HepG2 (cell line): ENCODE results near the gene SH3BP5. TPM values are rescaled to one million over a fixed set of nuclear protein-coding genes. Genes with fewer than 3 reads are reported as not detected.

ENCODE experiments used
- CBX2 ChIP-seq, 2 experiments: fragments of 200-600 bp in 1 of 2; sonication (generic); formaldehyde crosslinking in 1 of 2; IDR thresholded peaks; 2 replicates each; pipeline versions ENCODE4 v1.7.0 to v1.8.1; 2018 to 2022; ENCODE audit warnings: low read depth in 2 of 2, low read length in 1 of 2, mild to moderate bottlenecking in 1 of 2, missing genetic modification reagents in 1 of 2
- DR1 ChIP-seq: sonication (generic); formaldehyde crosslinking; IDR thresholded peaks from 2 replicates; pipeline ENCODE4 v1.8.0; 2021; ENCODE audit warnings: mild to moderate bottlenecking, missing genetic modification reagents, inconsistent platforms
- IRF1 ChIP-seq: sonication (generic); formaldehyde crosslinking; IDR thresholded peaks from 2 replicates; pipeline ENCODE4 v1.4.0; 2020; ENCODE audit warnings: low read depth, mild to moderate bottlenecking, missing genetic modification reagents
- MXD3 ChIP-seq: IDR thresholded peaks from 2 replicates; pipeline ENCODE4 v1.6.1; 2016; ENCODE audit warnings: mild to moderate bottlenecking, missing biosample characterization, missing genetic modification reagents
- MXI1 ChIP-seq: IDR thresholded peaks from 3 replicates; pipeline ENCODE4 v1.6.1; 2012; ENCODE audit warnings: low read depth, low read length, inconsistent platforms, borderline replicate concordance
- NCOA1 ChIP-seq: sonication (generic); formaldehyde crosslinking; IDR thresholded peaks from 2 replicates; pipeline ENCODE4 v1.9.0; 2021; ENCODE audit warnings: missing genetic modification reagents
- RBM22 ChIP-seq: fragments of 200-400 bp; formaldehyde crosslinking; optimal IDR thresholded peaks from 2 replicates; pipeline ENCODE3; 2017; ENCODE audit warnings: mild to moderate bottlenecking, low read length, moderate library complexity
- RXRB ChIP-seq: IDR thresholded peaks from 2 replicates; pipeline ENCODE4 v1.6.1; 2016; ENCODE audit warnings: borderline replicate concordance, missing genetic modification reagents, missing compliant biosample characterization
- UBTF ChIP-seq: sonication (generic); formaldehyde crosslinking; IDR thresholded peaks from 2 replicates; pipeline ENCODE4 v1.4.0; 2020; ENCODE audit warnings: mild to moderate bottlenecking, missing genetic modification reagents
- ZNF281 ChIP-seq: sonication (generic); formaldehyde crosslinking; IDR thresholded peaks from 2 replicates; pipeline ENCODE4 v1.4.0; 2020; ENCODE audit warnings: missing genetic modification reagents, borderline replicate concordance
- ZNF296 ChIP-seq: sonication (generic); formaldehyde crosslinking; conservative IDR thresholded peaks from 2 replicates; pipeline ENCODE4 v1.5.0; 2020; ENCODE audit warnings: mild to moderate bottlenecking, missing genetic modification reagents
- ZNF768 ChIP-seq: sonication (generic); formaldehyde crosslinking; IDR thresholded peaks from 2 replicates; pipeline ENCODE4 v1.4.0; 2020; ENCODE audit warnings: missing genetic modification reagents
- ZNF816 ChIP-seq: sonication (generic); formaldehyde crosslinking; IDR thresholded peaks from 2 replicates; pipeline ENCODE4 v1.8.0; 2022; ENCODE audit warnings: missing genetic modification reagents, mild to moderate bottlenecking, borderline replicate concordance
- polyA plus RNA-seq, 8 experiments: library from polyadenylated mRNA; depleted of rRNA in 3 of 8; stranded (reverse) in 7 of 8; unstranded in 1 of 8; fragments of >200 nt; fragmentation: Illumina TruSeq in 4 of 8; extraction: Trizol in 4 of 8; gene quantifications; 2 replicates each; pipeline versions ENCODE4 v1.2.1 to v1.2.3, GENCODE V29; 2011 to 2016; ENCODE audit warnings: low read depth in 4 of 8, missing spikeins in 1 of 8, mixed read lengths in 1 of 8; ENCODE audit not compliant: insufficient read depth in 1 of 8
- total RNA-seq, 5 experiments: library from RNA; depleted of rRNA; stranded (reverse); fragments of >200 nt; fragmentation: Illumina TruSeq; extraction: Trizol; gene quantifications; 2 replicates each; pipeline ENCODE4 v1.2.3, GENCODE V29; 2016; ENCODE audit warnings: low read depth in 1 of 5

Gene SH3BP5
- total and polyA plus RNA-seq, 2 of the 13 experiments (the other 11 are each of a cell fraction or from before 2014, with no cell fraction given): 0.09 to 0.16 TPM

GRCh38 chr3:15205934-15206661 is 126.3 kb downstream of the SH3BP5 start, which contains the start of gene CAPN7 (continued):
- peak; percentile 58; the same call in 1 of the 3 replicates for TF ChIP-seq MXI1
- peak; percentile 91; the same call in 1 of the 2 replicates for TF ChIP-seq NCOA1 (CRISPR knock-in tag)
- no peak; the same call in 1 of the 2 replicates for TF ChIP-seq MXD3 (CRISPR knock-in tag)
- TF ChIP-seq RBM22: peak; percentile 62
- TF ChIP-seq ZNF296 (CRISPR knock-in tag): no peak
- peak; percentile 99 for TF ChIP-seq UBTF
- no peak for TF ChIP-seq CBX2 (IDR thresholded peaks at IDR 0.05; ENCODE audit: low read depth, low read length)
- TF ChIP-seq CBX2 (CRISPR knock-in tag; IDR thresholded peaks at IDR 0.05; ENCODE audit: low read depth): 0 out of 2 replicates have a peak, but pooled peaks have one; percentile 56
- TF ChIP-seq ZNF816 (CRISPR knock-in tag): no peak
- TF ChIP-seq RXRB: peak; percentile 39; the same call in 1 of the 2 replicates
- TF ChIP-seq IRF1 (CRISPR knock-in tag): 0 out of 2 replicates have a peak, but pooled peaks have one; percentile 44
- peak; percentile 62; the same call in 1 of the 2 replicates for TF ChIP-seq ZNF768 (CRISPR knock-in tag)
- peak; percentile 59; the same call in 1 of the 2 replicates for TF ChIP-seq ZNF281 (CRISPR knock-in tag)
- no peak; the same call in 1 of the 2 replicates for TF ChIP-seq DR1
